GM12801 (cell line): Measurements from ENCODE around the gene RPTN.

ENCODE experiments used
- TF ChIP-seq, protein P1 (sequence below): IDR thresholded peaks from one replicate; pipeline ENCODE4 v1.5.1; 2011; ENCODE audit warnings: control low read depth; ENCODE audit not compliant: insufficient read length; ENCODE audit errors: extremely low read depth

Gene RPTN

GRCh38 chr1:152162792-152163463 lies 3.9 kb upstream of the RPTN start:
- TF ChIP-seq, protein P1, sequence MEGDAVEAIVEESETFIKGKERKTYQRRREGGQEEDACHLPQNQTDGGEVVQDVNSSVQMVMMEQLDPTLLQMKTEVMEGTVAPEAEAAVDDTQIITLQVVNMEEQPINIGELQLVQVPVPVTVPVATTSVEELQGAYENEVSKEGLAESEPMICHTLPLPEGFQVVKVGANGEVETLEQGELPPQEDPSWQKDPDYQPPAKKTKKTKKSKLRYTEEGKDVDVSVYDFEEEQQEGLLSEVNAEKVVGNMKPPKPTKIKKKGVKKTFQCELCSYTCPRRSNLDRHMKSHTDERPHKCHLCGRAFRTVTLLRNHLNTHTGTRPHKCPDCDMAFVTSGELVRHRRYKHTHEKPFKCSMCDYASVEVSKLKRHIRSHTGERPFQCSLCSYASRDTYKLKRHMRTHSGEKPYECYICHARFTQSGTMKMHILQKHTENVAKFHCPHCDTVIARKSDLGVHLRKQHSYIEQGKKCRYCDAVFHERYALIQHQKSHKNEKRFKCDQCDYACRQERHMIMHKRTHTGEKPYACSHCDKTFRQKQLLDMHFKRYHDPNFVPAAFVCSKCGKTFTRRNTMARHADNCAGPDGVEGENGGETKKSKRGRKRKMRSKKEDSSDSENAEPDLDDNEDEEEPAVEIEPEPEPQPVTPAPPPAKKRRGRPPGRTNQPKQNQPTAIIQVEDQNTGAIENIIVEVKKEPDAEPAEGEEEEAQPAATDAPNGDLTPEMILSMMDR, result no peak

DNA sequence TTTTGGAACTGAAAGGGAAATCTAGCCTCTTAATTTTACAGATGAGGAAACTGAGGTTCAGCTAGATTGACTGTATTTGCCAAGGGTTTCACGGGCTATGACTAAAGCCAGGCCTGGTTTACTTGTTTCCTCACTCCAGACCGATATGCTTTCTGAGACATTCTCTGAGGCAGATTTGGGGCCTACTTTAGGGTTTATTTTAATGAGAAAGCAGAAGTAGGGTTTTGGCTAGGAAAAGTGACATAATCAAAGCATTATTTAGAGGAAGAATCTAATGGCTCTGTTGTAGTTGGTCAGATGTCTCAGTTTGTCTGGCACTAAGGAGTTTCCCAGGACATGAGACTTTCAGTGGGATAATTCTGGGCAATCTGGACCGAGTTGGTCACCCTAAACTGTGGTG lies 1.5 kb upstream of the RPTN start:
- TF ChIP-seq, protein P1, result no peak

GRCh38 chr1:152153996-152154395 lies 5.0 kb downstream of the RPTN start:
- TF ChIP-seq, protein P1, result no peak

GRCh38 chr1:152151646-152152045 lies 7.4 kb downstream of the RPTN start:
- TF ChIP-seq, protein P1, result no peak

DNA sequence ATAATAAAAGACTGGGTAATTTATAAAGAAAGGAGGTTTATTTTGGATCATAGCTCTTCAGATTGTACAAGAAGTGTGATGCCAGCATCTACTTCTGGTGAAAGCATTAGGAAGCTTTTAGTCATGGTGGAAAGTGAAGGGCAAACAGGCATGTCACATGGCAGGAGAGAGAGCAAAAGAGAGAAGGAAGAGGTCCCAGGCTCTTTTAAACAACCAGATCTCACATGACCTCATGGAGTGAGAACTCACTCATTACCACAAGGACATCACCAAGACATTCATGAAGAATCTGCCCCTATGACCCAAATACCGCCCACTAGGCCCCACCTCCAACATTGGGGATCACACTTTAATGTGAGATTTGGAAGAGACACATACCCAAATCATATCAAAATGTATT lies 10.0 kb downstream of the RPTN start:
- TF ChIP-seq, protein P1, result no peak

DNA sequence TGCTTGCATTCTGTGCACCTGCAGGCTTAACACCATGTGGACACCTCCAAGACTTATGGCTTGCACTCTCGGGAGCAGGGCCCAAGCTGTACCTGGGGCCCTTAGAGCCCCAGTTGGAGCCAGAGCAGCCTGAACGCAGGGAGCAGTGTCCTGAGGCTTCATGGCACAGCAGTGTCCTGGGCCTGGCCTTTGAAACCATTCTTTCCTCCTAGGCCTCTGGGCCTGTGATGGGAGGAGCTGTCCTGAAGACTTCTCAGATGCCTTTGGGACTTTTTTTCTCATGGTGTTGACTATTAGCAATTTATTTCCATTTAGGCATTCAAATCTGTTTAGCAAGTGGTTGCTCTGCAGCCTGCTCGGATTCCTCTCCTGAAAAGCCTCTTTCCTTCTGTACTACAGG lies 11.0 kb downstream of the RPTN start:
- TF ChIP-seq, protein P1, result no peak

DNA sequence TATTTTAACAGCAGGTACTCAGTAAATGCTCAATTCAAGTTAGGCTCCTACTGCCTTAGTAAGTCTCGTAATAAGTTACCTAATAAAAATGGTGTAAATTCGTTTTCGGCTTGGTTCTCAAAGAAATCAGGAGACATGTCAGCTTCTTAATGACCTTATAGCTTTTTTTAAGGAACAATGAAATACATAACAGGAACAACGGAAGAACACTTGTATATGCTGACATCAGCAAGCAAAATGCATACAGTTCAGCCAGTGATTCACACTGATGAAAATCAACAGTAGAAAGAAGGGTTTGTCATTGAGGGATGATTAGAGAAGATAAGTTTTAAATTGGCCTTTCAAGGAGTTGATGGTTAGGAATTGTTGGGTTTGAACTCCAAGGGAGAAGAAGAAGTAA lies 13.3 kb downstream of the RPTN start:
- TF ChIP-seq, protein P1, result no peak
